ENCODE measurements around the gene CCDC27.

Gene CCDC27

DNA sequence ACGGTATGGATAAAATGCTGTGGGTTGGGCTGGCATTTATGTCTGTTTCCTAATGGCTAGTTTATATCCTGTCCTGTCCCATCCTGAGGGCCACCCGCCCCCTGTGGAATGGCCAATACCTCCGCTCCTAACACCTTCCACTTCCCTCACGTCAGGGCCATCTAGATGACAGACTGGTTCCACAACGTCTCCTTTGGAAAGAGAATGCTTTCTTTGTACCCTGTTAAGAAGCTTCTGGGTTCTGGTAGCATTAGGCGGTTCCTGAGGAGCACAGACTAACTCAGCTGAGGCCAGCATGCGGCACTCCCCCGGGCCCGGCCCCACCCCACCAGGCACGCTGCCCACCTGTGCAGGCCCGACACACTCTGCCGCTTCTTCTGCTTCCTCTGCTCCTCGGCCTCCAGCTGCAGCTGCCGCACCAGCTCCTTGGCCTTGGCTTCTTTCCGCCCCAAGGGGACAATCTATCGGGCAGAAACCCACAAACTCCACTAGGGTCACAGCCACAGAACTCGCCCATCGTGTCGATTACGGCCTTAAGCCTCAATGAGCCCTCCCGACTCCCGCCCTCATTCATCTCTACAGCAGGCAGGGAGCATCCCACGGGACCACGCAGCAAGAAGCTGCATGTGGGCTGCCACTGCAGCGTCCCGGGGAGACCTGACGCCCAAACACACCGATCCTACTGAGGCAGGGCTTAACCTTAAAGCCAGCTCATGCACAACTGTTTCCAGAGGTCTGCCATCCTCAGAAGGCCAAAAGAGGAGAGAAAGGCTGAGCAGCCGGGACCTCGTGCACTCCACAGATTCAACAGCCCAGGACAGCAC lies 31.6 kb downstream of the CCDC27 start:
- CTCF ChIA-PET, result no interaction called here
- POLR2A ChIA-PET, result no interaction called here
- no peak for DNase-seq (ENCODE audit: extremely low spot score)
- TF ChIP-seq FOXK2 (IDR thresholded peaks at IDR 0.05) (no peak), BHLHE40 (IDR thresholded peaks at IDR 0.05; ENCODE audit: borderline replicate concordance) (no peak), NFRKB (IDR thresholded peaks at IDR 0.05) (no peak), SUZ12 (IDR thresholded peaks at IDR 0.05) (no peak), CTBP1 (IDR thresholded peaks at IDR 0.05; ENCODE audit: borderline replicate concordance) (no peak), SP1 (IDR thresholded peaks at IDR 0.05) (no peak), ELF4 (IDR thresholded peaks at IDR 0.05) (no peak), L3MBTL2 (conservative IDR thresholded peaks at IDR 0.05) (no peak), TARDBP (IDR thresholded peaks at IDR 0.05) (no peak), ARNT (IDR thresholded peaks at IDR 0.05) (no peak)
- TF ChIP-seq, protein P1, sequence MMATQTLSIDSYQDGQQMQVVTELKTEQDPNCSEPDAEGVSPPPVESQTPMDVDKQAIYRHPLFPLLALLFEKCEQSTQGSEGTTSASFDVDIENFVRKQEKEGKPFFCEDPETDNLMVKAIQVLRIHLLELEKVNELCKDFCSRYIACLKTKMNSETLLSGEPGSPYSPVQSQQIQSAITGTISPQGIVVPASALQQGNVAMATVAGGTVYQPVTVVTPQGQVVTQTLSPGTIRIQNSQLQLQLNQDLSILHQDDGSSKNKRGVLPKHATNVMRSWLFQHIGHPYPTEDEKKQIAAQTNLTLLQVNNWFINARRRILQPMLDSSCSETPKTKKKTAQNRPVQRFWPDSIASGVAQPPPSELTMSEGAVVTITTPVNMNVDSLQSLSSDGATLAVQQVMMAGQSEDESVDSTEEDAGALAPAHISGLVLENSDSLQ (IDR thresholded peaks at IDR 0.05), result no peak

DNA sequence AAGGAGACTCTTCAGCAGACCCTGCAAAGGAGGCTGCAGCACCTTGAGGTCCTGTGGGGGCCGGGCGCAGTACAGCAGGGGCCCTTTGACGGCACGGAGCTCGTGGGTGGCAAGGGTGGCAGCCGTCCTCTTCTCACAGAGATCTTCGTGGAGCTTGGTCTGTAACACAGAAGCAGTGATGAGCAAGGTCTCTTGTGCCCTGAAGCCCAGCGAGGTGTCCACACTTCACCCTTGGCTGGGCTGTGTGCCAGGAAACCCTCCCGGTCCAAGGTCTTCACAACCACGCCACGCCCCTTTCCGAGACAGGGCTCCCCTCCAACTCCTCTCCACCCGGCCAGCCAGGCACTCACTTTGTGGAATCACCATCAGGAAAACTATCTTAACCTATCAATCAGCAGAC lies 32.8 kb downstream of the CCDC27 start:
- CTCF ChIA-PET, result interaction anchor here (0.7 kb wide), 1 partner anchor 126 kb away, joined by 5 read pairs; no protein-coding TSS in a partner anchor
- no peak for TF ChIP-seq HDGF (IDR thresholded peaks at IDR 0.05; ENCODE audit: borderline replicate concordance)
- no peak for TF ChIP-seq ELF4 (IDR thresholded peaks at IDR 0.05)
- TF ChIP-seq L3MBTL2 (conservative IDR thresholded peaks at IDR 0.05), result no peak
- TF ChIP-seq, protein P1 (IDR thresholded peaks at IDR 0.05), result no peak
- TF ChIP-seq FOXA1 (IDR thresholded peaks at IDR 0.05), result no peak
- TF ChIP-seq NFRKB (IDR thresholded peaks at IDR 0.05), result no peak
- TF ChIP-seq TARDBP (IDR thresholded peaks at IDR 0.05), result no peak
- TF ChIP-seq CTBP1 (IDR thresholded peaks at IDR 0.05; ENCODE audit: borderline replicate concordance), result no peak
- TF ChIP-seq SUZ12 (IDR thresholded peaks at IDR 0.05), result no peak
- POLR2A ChIA-PET, result interaction anchor here (1.6 kb wide), 1 partner anchor 12 kb away, joined by 5 read pairs; the partner anchor contains the start of gene LRRC47
- no peak for DNase-seq (ENCODE audit: extremely low spot score)

DNA sequence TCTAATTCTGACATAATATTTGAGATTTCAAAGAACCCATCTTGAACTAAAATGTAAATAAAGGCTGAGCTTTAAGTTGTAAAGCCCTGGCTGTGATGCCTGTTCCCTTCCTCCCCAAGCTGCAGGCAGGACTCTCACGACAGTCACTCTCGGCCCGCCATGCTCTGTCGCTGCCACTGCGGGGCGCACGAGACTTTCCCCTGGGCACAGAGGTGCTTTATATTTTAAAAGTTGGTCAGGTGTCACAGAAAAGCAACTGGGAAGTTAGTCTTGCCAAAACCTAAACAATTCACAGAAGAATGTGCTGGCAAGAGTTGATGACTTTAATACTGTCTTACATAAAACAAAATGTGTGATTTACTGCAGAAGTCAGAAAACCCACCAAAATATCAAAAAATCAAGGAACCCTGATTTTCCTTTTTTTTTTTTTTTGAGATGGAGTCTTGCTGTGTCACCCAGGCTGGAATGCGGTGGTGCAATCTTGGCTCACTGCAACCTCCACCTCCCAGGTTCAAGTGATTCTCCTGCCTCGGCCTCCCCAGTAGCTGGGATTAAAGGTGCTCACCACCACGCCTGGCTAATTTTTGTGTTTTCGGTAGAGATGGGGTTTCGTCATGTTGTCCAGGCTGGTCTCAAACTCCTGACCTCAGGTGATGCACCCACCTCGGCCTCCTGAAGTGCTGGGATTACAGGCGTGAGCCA lies 33.4 kb downstream of the CCDC27 start:
- POLR2A ChIA-PET, result interaction anchor here (1.6 kb wide), 1 partner anchor 11 kb away, joined by 5 read pairs; the partner anchor contains the start of gene LRRC47
- CTCF ChIA-PET, result interaction anchor here (0.7 kb wide), 3 partner anchors 99 to 1200 kb away, joined by 3 to 6 read pairs (median 5); no protein-coding TSS in a partner anchor
- no peak for TF ChIP-seq ARNT (IDR thresholded peaks at IDR 0.05)
- peak; percentile 58 for DNase-seq (ENCODE audit: extremely low spot score)

DNA sequence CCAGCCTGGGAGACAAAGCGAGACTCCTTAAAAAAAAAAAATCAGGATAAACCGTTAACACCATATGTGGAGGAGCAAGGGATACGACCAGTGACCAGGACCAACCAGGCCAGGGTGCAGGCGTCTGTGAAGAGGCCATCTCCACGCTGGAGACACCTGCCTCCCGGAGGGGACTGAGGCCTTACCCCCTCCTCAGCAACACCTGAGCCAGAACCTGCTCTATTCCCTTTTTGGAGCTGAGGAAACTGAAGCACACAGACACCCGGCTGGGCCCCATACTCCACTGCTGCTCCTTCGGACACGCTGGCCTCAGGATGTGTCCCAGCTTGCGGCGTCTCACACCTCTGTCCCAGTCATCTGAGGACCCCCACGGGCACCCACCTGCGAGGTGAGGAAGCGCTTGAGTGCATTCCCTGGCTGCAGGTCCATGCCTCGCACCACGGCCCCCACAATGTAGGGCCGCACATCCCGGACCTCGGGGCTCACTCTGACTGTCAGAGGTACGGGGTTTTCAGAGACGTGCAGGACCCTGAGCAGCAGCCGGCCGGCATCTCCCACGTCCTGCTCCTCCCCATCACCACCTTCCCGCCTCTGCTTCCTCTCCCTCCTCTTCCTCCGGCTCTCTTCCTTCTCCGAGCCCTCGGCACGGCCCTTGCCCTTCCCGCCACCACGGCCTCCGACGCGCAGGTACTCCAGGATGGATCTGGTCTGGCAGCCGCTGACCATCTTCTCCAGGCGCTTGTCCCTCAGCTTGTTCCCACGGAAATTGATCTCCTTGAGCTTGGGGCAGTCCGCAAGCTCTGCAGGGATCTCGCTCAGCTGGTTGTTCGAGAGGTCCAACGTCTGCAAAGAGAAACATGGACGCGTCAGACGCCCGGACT lies 34.5 kb downstream of the CCDC27 start:
- POLR2A ChIA-PET, result interaction anchor here (1.6 kb wide), 1 partner anchor 10 kb away, joined by 5 read pairs; the partner anchor contains the start of gene LRRC47
- no peak for DNase-seq (ENCODE audit: extremely low spot score)
- CTCF ChIA-PET, result no interaction called here
- TF ChIP-seq CTBP1 (IDR thresholded peaks at IDR 0.05; ENCODE audit: borderline replicate concordance), result no peak

DNA sequence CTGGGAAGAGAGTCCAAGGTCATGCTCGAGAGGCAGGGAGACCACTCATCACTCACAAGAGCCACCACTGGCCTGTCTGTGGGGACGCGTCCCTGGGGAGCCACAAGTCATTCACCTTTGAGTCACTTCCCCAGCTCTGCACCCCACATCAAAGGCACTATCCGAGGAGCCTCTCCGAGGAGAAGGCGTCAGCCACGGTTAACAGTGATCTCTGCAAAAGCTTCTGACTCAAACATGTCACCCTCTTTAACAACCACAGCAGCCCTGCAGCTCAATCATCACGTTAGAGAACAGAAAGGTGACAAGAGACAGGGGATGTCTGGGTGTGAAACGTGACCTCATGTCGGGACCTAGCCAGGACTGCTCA lies 35.1 kb downstream of the CCDC27 start:
- ChIA-PET CTCF (no interaction called here), POLR2A (interaction anchor here (1.0 kb wide), 1 partner anchor 9 kb away, joined by 5 read pairs; the partner anchor contains the start of gene LRRC47)
- TF ChIP-seq LEF1 (IDR thresholded peaks at IDR 0.05; ENCODE audit: borderline replicate concordance) (no peak), SUZ12 (IDR thresholded peaks at IDR 0.05) (no peak)
- DNase-seq (ENCODE audit: extremely low spot score), result no peak

DNA sequence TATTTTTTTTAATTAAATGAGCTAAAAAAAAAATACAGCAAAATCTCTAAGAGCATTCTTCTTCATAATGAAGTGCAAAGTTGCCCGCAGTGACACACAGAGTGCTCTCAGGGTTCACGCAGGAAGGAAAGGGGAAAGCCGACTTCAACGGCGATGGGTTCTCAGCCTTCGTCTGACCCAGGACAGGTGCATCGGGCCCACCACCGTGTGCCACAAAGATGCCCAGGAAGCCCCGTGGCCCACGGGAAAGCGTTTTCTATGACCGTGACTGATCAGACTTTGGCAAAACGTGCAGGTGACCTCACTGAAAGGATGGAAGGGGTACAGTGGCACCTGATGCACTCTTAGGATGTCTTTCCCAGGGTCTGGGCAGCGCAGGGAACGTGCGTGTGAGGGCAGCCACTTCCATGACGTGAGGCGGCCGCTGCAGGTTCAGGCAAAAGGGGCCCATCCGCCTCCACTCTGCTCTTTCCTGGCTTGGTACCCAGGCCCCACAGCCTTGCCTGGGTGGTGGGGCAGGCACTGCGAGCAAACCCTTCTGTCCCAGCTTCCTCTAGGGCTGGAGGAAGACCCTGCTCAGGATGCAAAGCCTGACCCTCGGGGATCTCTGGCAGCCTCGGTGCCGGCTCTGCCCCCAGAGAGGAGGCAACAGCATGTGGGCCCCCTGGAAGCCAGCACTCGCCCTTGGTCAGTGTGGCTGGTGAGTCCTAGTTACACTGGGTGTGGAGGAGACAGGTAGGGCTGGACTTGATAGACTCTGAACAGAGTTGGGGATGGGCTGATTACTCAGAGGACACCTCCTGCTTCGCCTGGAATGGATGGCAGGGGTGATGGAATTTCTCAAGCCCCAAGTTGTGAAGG lies 35.7 kb downstream of the CCDC27 start:
- no peak for DNase-seq (ENCODE audit: extremely low spot score)
- CTCF ChIA-PET, result no interaction called here
- TF ChIP-seq HDGF (IDR thresholded peaks at IDR 0.05; ENCODE audit: borderline replicate concordance) (no peak), FOXA1 (IDR thresholded peaks at IDR 0.05) (no peak), FOXM1 (IDR thresholded peaks at IDR 0.05; ENCODE audit: borderline replicate concordance) (no peak), CTBP1 (IDR thresholded peaks at IDR 0.05; ENCODE audit: borderline replicate concordance) (no peak), ARNT (IDR thresholded peaks at IDR 0.05) (no peak), L3MBTL2 (conservative IDR thresholded peaks at IDR 0.05) (no peak), TARDBP (IDR thresholded peaks at IDR 0.05) (no peak)
- TF ChIP-seq, protein P1 (IDR thresholded peaks at IDR 0.05), result no peak
- POLR2A ChIA-PET, result interaction anchor here (1.0 kb wide), 1 partner anchor 8 kb away, joined by 5 read pairs; the partner anchor contains the start of gene LRRC47
